Testis (tissue), 3 donors: ENCODE data around the gene MAN2A1. TPM values are rescaled to one million over a fixed set of nuclear protein-coding genes. Genes with fewer than 3 reads are reported as not detected.

ENCODE experiments used
- DNase-seq: peaks from one replicate; pipeline ENCODE4 v3.0.0-alpha.2; 2019
- H3K27ac ChIP-seq, 2 donors: fragments of 200-600 bp; sonication (generic); one replicate each; pipeline ENCODE4 v1.5.1; 2019
- H3K27me3 ChIP-seq: fragments of 200-600 bp; sonication (generic); one replicate; pipeline ENCODE4 v1.5.1; 2019
- H3K36me3 ChIP-seq: fragments of 200-600 bp; sonication (generic); one replicate; pipeline ENCODE4 v1.5.1; 2017; ENCODE audit warnings: low read depth; ENCODE audit errors: missing control alignments
- H3K4me1 ChIP-seq: fragments of 200-600 bp; sonication (generic); one replicate; pipeline ENCODE4 v1.5.1; 2019
- H3K4me3 ChIP-seq, 2 donors: fragments of 200-600 bp; sonication (generic); one replicate each; pipeline ENCODE4 v1.5.1; 2017 to 2019
- H3K9me3 ChIP-seq: fragments of 200-600 bp; sonication (generic); one replicate; pipeline ENCODE4 v1.5.1; 2017
- CTCF ChIP-seq, 3 experiments: fragments of 450-650 bp in 2 of 3; fragments of 200-600 bp in 1 of 3; sonication (generic) in 1 of 3; IDR thresholded peaks; one replicate each; pipeline ENCODE4 v1.5.1; 2016 to 2019; ENCODE audit warnings: antibody characterized with exemption in 3 of 3, mild to moderate bottlenecking in 2 of 3, moderate library complexity in 1 of 3
- POLR2A ChIP-seq: fragments of 450-650 bp; IDR thresholded peaks from one replicate; pipeline ENCODE4 v1.6.1; 2017; ENCODE audit warnings: antibody characterized with exemption, mild to moderate bottlenecking, moderate library complexity
- WGBS, 2 donors: methylation state at CpG; one replicate each; pipeline ENCODE4 v1.1.5; 2018; 5-methylcytosine and 5-hydroxymethylcytosine counted together
- intact Hi-C: fragments of 100-400 bp; cut with DNase I; formaldehyde crosslinking; loops from one replicate; pipeline ENCODE4 v1.15.1; 2023; ENCODE audit warnings: low total_unique reads
- polyA plus RNA-seq: library from polyadenylated mRNA; stranded (reverse); fragments of 350-450 nt; fragmentation: Illumina TruSeq; extraction: RNeasy Lipid Tissue Mini Kit (QIAGEN cat#74804); gene quantifications from one replicate; pipeline ENCODE4 v1.2.3, GENCODE V29; 2014; ENCODE audit warnings: low read depth, low replicate concordance; ENCODE audit not compliant: insufficient read depth
- total RNA-seq, 2 donors: library from RNA; depleted of rRNA; stranded (reverse); fragments of >200 nt; gene quantifications; one replicate each; pipeline ENCODE4 v1.2.3, GENCODE V29; 2016

Gene MAN2A1
- total and polyA plus RNA-seq, 3 donors from 2014 or later = 36.0 to 80.5 (median 55.6) TPM

GRCh38 chr5:109849478-109850088 lies 159.9 kb downstream of the MAN2A1 start:
- Histone ChIP-seq H3K4me3 (no peak overlapping the region), H3K9me3 (no peaks in the 10 kb centered on the region), H3K27ac (no peak overlapping the region), H3K27me3 (no peaks in the 10 kb centered on the region), H3K36me3 (no peaks in the 10 kb centered on the region), H3K4me1 (no peaks in the 10 kb centered on the region)
- 95 to 99% methylated on average over 4 of the region's 4 CpGs for WGBS, 2 donors
- no peak for DNase-seq
- TF ChIP-seq POLR2A (no peak), CTCF (IDR thresholded peaks at IDR 0.05) (no peak)
- intact Hi-C loops = no loop called here

- DNase-seq = no peak
- no peak overlapping the region for H3K27ac ChIP-seq
- intact Hi-C loops = no loop called here
Measured at GRCh38 chr5:109852371-109853155, 162.8 kb downstream of the MAN2A1 start.

GRCh38 chr5:109853377-109853776 lies 163.7 kb downstream of the MAN2A1 start:
- Histone ChIP-seq H3K9me3 (no peaks in the 10 kb centered on the region), H3K36me3 (no peaks in the 10 kb centered on the region), H3K4me1 (no peaks in the 10 kb centered on the region), H3K4me3 (no peak overlapping the region), H3K27ac (no peak overlapping the region), H3K27me3 (no peaks in the 10 kb centered on the region)
- 42 to 62% methylated on average over 3 of the region's 3 CpGs for WGBS, 2 donors
- DNase-seq = no peak
- intact Hi-C loops = no loop called here
- TF ChIP-seq POLR2A (no peak), CTCF (IDR thresholded peaks at IDR 0.05) (no peak)

More at GRCh38 chr5:109852371-109853155, 162.8 kb downstream of the MAN2A1 start:
- Histone ChIP-seq H3K27me3 (no peaks in the 10 kb centered on the region), H3K4me1 (no peaks in the 10 kb centered on the region), H3K9me3 (no peaks in the 10 kb centered on the region), H3K4me3 (no peak overlapping the region), H3K36me3 (no peaks in the 10 kb centered on the region)
- WGBS, 2 donors = 79% methylated on average over 1 of the region's 1 CpG
- TF ChIP-seq CTCF (IDR thresholded peaks at IDR 0.05) (no peak), POLR2A (no peak)

GRCh38 chr5:109855056-109855455 lies 165.3 kb downstream of the MAN2A1 start:
- no peak for TF ChIP-seq CTCF (IDR thresholded peaks at IDR 0.05)
- Histone ChIP-seq H3K9me3 (no peaks in the 10 kb centered on the region), H3K36me3 (no peaks in the 10 kb centered on the region), H3K4me3 (no peak overlapping the region), H3K4me1 (no peaks in the 10 kb centered on the region), H3K27ac (no peak overlapping the region), H3K27me3 (no peaks in the 10 kb centered on the region)
- no peak for DNase-seq
- intact Hi-C loops = no loop called here
- 95 to 100% methylated on average over 1 of the region's 1 CpG for WGBS, 2 donors
